Fibroblast of villous mesenchyme (primary cell): ENCODE data around the gene SEMA4B. TPM values are rescaled to one million over a fixed set of nuclear protein-coding genes. Genes with fewer than 3 reads are reported as not detected.

Experiments
- DNase-seq: peaks from one replicate; pipeline ENCODE4 v3.0.0-alpha.2; 2010; ENCODE audit warnings: low read depth
- H3K4me3 ChIP-seq: 2 replicates; pipeline ENCODE4 v1.5.1; 2011; ENCODE audit warnings: low read depth, mild to moderate bottlenecking, low read length
- total RNA-seq: library from RNA; depleted of rRNA; stranded (reverse); fragments of >200 nt; gene quantifications from 2 replicates; pipeline ENCODE4 v1.2.3, GENCODE V29; 2012
- TF ChIP-seq, protein P1 (sequence below): IDR thresholded peaks from 2 replicates; pipeline ENCODE4 v1.5.1; 2012; ENCODE audit warnings: low read depth, mild to moderate bottlenecking, low read length; ENCODE audit not compliant: insufficient read depth

The SEMA4B gene
- total RNA-seq, 1 donor: 16.4 TPM

DNA sequence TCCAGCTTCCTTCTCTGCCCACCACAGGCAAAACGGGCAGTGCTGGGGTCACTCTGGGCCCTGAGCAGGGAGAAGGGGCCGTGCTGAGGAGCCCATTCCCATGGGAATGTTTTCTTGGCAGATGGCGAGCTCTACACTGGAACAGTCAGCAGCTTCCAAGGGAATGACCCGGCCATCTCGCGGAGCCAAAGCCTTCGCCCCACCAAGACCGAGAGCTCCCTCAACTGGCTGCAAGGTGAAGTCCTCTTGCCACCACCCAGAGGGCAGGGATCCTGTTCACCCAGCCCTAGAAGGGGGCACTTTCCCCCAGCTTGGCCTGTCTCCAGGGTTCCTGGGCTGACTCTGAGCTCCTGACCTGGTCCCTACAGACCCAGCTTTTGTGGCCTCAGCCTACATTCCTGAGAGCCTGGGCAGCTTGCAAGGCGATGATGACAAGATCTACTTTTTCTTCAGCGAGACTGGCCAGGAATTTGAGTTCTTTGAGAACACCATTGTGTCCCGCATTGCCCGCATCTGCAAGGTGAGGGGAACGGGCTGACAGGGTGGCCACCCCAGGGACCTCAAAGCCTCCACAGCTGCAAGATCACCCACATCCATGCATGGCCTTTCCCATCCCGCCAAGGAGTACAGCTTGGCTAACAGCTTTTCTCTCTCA is 20.2 kb downstream of the SEMA4B start:
- TF ChIP-seq, protein P1, sequence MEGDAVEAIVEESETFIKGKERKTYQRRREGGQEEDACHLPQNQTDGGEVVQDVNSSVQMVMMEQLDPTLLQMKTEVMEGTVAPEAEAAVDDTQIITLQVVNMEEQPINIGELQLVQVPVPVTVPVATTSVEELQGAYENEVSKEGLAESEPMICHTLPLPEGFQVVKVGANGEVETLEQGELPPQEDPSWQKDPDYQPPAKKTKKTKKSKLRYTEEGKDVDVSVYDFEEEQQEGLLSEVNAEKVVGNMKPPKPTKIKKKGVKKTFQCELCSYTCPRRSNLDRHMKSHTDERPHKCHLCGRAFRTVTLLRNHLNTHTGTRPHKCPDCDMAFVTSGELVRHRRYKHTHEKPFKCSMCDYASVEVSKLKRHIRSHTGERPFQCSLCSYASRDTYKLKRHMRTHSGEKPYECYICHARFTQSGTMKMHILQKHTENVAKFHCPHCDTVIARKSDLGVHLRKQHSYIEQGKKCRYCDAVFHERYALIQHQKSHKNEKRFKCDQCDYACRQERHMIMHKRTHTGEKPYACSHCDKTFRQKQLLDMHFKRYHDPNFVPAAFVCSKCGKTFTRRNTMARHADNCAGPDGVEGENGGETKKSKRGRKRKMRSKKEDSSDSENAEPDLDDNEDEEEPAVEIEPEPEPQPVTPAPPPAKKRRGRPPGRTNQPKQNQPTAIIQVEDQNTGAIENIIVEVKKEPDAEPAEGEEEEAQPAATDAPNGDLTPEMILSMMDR: peak; percentile 92
- H3K4me3 ChIP-seq: no peak overlapping the region
- peak; percentile 89 for DNase-seq

GRCh38 chr15:90222547-90222946 is 21.4 kb downstream of the SEMA4B start:
- DNase-seq: no peak
- TF ChIP-seq, protein P1: no peak
- H3K4me3 ChIP-seq: no peak overlapping the region

DNA sequence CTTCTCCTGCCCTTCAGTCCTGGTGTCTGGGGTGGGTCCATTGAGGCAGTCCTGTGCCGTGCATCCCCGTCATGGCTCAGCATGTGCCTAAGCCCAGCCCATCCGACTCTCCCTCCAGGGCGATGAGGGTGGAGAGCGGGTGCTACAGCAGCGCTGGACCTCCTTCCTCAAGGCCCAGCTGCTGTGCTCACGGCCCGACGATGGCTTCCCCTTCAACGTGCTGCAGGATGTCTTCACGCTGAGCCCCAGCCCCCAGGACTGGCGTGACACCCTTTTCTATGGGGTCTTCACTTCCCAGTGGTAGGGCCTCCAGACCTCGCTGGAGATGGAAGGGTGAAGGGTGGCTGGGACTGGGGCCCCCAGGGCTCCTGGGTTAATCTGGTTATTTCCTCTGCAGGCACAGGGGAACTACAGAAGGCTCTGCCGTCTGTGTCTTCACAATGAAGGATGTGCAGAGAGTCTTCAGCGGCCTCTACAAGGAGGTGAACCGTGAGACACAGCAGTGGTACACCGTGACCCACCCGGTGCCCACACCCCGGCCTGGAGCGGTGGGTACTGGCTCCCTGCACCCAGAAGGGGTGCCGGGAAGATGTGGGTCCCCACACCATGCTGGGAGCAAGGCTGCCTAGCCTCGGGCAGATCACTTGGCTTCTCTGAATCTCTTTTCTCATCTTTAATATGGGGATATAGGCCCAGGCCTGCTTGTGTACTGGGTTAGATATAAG is 22.5 kb downstream of the SEMA4B start:
- TF ChIP-seq, protein P1: no peak
- H3K4me3 ChIP-seq: no peak overlapping the region
- no peak for DNase-seq

- TF ChIP-seq, protein P1: no peak
- no peak for DNase-seq
- H3K4me3 ChIP-seq: no peak overlapping the region
Observed at GRCh38 chr15:90225047-90225446, 23.9 kb downstream of the SEMA4B start.

DNA sequence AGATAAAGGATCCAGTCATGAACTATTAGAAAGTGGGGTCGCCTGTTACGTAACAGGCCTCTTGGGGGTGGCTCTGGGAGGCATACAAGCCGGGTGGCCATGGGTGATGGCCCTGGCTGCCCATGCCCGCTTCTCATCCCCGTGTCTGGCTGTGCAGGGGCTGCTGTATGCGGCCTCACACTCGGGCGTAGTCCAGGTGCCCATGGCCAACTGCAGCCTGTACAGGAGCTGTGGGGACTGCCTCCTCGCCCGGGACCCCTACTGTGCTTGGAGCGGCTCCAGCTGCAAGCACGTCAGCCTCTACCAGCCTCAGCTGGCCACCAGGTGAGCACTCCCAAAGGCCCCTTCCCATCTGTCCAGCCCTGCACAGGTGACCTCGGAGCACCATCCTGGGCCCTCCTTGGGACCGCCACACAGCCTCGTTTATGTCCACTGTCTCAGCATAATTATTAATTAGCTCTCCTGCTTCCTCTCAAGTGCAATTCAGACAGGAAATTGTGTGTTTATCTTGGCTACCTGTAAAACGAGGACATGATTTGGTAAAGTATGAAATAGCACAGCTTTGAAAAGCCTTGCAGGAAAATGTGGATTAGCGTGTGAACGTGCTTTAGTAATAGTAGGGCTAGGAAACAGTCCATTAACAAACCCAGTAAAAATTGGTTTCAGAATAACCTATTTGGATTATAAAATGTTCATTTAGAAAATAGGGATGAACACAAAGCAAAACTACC is 24.5 kb downstream of the SEMA4B start:
- TF ChIP-seq, protein P1: no peak
- no peak for DNase-seq
- no peak overlapping the region for H3K4me3 ChIP-seq

DNA sequence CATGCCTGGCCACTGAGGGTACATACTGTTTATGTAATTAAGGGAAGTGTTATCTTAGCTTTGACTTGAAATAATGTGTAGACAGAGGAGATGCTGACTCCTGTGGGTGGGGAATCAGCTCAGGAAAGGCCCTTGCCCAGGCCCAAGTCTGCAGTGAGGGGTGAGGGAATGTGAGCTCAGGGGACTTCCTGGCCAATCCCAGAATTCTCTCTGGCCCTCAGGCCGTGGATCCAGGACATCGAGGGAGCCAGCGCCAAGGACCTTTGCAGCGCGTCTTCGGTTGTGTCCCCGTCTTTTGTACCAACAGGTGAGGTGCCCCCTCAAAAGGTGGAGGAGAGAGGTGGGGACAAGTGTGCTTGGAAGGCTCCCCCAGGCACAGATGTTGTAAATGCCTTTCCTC is 26.2 kb downstream of the SEMA4B start:
- TF ChIP-seq, protein P1: no peak
- no peak for DNase-seq
- H3K4me3 ChIP-seq: no peak overlapping the region
